Stimulated activated CD8-positive, alpha-beta memory T cell treated with anti-CD3 and anti-CD28 coated beads, Interleukin-4, amount 100 ng/mL, for 24 hours (primary cell): ENCODE results near the gene DPP6.

Experiments
- DNase-seq: peaks from one replicate; pipeline ENCODE4 v3.0.0-alpha.2; 2020; ENCODE audit warnings: low read depth

The DPP6 gene

GRCh38 chr7:154769527-154769926 is 717.3 kb downstream of the DPP6 start:
- DNase-seq, result no peak

GRCh38 chr7:154770361-154770760 is 718.2 kb downstream of the DPP6 start:
- no peak for DNase-seq

GRCh38 chr7:154770962-154771361 is 718.8 kb downstream of the DPP6 start:
- no peak for DNase-seq

GRCh38 chr7:154774303-154774969 is 722.2 kb downstream of the DPP6 start:
- no peak for DNase-seq

DNA sequence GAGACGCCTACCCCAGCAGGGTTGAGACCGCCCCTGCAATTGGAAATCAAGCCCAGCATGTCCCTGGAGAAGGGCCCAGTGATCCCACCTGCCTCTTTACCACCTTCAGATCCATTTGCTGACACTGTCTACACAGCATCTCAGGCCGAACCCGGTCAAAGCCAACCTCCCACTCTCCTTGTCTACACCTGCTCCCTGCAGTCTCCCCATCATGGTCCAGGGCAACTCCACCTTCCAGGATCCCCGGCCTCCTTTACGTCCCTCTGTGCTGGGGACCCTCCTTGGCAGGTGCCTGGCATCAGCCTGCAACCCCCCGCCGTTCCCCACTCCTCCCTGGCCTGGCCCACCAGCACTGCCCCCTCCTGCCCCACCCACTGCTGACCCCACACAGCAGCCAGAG is 723.5 kb downstream of the DPP6 start:
- no peak for DNase-seq

DNA sequence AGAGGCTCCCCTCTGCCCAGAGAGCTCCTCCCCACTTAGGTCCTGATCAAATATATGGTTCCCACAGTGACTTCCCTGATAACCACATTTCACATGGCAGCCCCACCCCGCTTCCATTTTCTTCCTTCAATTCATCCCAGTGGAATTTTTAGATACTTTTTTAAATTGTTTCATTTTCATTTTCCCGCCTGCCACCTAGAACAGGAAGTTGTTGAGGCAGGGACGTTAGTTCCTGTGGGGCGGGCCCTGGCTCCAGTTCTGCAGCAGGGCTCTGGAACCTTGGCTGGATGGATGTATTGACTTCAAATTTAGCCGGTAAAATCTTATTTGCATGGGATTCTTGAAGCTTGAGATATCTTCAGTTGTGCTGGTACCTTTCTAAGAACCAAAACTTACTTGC is 724.2 kb downstream of the DPP6 start:
- DNase-seq, result no peak

- DNase-seq, result no peak
These were observed 724.8 kb downstream of the DPP6 start for GRCh38 chr7:154777023-154777422.

GRCh38 chr7:154777489-154777888 is 725.3 kb downstream of the DPP6 start:
- no peak for DNase-seq

- no peak for DNase-seq
These were observed 725.7 kb downstream of the DPP6 start for GRCh38 chr7:154777908-154778307.

DNA sequence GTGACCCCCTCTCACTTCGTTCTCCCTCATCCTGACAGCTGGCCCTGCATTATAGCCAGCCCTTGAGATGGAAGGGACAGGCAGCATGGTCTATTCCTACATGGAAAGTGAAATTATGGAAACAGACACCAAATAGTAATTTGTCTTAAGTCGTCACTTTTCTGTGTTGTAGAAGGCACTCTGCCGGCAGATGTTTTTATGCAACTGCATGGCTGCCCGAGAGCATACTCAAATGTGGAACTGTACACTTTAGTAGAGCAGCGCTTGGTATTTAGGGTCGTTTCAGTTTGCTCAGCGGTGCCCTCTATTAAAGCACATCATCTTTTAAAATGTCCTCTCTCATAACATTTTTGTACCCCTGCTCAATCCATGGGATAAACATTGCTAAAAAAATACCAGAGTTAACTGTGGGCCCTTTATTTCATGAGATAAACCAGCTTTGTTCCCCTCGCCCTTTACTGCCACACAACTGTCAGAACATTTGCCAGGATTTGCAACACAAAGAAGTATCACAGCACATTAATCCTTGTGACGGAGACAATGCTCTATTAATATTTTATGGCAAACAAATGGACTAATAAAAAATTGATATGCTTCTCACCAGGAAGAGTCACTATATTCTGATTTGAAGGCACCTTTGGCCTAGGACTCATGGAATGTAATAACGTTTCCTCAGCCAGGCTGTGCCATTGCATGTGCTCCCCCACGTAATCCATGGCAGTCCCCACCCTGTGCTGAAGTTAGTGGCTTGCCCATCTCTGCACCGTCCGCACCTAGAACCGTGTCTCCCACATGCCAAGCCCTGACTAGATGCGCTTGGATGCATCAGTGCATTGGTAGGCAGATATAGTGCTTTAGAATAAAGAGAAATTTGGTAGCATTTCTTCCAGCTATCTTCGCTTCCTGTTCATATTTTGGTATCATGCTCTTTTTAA is 729.4 kb downstream of the DPP6 start:
- DNase-seq, result no peak

- no peak for DNase-seq
These were observed 731.2 kb downstream of the DPP6 start for GRCh38 chr7:154783281-154783909.

DNA sequence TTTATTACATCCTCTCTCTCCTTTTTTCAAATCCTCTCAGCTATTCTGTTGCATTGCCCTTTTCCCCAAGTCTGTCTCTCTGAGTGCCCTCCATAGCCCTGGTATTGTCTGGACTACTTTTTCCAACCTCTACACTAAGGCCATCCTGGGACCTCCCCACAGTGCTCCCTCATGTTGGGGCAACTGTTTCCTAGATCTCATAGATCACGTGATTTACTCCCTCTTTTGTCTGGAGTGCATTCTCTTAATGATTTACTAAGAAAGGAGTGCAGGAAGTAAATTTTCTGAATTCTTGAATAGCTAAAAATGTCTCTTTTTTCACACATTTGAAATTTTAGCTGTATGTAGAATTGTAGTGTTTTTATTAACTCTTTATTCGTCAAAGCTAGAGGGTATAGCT is 733.7 kb downstream of the DPP6 start:
- no peak for DNase-seq

DNA sequence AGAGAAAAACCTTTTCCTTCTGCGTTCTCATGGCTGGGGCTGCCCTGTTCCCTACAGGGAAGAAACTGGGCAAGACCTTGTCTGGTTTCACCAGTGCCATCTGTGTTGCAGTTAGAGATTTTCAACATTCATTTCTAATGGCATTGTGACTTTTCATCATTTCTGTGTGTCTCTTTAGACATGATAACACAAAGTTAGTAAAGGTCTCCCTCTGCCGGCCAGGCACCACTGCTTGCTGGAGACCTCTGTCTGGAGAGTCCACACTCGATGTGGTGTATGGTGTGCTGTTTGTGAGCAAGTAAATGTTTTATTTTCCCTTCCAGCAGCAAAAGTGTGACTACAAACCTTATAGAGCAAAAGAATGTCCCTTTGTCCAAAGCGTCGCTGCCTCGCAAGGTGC is 737.2 kb downstream of the DPP6 start:
- DNase-seq, result no peak

- no peak for DNase-seq
These were observed 739.4 kb downstream of the DPP6 start for GRCh38 chr7:154791611-154792010.

DNA sequence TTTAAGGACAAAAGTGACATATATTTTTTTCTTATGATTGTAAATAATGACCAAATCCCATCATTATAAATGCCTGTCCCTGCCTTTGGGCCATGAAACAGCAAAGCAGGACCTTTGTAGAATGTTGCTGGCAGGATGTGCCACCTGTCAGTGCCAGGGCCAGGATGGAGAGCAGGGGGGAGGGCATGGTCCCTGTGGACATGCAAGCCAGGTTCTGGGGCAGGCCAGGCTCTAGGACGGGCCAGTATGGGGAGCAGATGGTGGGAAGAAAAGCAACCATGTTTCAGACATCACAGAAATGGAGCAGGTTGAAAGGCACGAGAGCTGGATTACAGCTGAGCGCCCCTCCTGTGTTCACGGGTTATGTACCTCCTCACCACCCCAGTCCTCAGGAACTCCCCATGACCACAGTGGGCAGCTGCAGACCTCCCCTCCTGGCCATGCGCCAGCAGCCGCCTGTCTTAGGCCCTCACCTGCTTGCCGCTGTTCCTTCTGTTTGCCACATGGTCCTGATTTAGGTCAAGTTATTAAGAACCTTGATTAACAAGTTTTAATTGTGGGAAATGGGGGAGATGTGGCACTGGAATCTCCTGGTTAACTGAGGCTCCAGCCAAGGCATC is 740.3 kb downstream of the DPP6 start:
- no peak for DNase-seq

DNA sequence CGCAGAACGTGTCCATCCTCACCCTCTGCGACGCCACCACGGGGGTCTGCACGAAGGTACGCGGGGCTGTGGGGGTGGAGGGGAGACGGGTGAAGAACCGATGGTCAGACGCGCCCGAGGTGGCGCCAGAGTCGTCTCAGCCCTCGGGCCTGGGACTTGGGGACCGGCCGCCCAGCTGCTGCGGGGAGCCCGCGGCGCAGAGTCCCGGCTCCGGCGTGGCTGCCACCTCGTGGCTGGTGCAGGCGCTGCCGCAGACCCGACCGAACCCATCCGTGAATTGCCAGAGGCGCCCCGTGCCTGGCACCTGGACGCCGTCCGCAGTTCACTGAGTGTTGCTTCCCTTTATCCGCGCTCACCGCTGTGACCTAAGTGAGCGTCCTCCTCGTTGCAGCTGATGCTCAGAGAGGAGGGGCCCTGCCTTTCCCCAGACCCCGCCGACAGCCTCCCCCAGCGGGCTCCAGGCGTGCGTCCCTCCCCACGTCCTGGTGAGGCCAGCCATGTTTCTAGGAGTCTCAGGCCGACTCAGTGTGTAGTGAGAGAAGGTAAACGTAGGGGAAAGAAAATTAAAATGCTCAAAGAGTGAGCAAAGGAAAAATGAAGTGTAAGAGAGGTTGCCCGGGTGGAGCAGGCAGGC is 742.1 kb downstream of the DPP6 start:
- no peak for DNase-seq

GRCh38 chr7:154795014-154795413 is 742.8 kb downstream of the DPP6 start:
- DNase-seq, result no peak

DNA sequence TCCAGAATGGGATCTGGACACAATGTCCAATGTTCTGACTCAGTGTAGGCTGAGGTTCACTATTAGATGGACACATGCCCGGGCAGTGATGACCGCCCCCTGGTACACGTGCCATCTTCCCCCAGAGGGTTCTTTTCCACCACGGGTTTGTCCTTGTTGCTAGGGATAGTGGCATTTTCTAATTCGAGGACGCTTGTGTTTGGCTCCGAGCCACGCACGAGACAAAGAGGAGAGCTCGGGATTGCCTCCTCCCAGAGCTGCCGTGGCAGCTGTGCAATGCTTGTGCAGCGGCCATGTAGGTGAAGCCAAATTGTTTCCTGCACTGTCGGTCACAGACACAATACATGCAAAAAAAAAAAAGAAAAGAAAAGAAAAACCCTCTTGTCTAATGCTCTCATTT is 743.2 kb downstream of the DPP6 start:
- no peak for DNase-seq

GRCh38 chr7:154804449-154804848 is 752.3 kb downstream of the DPP6 start:
- DNase-seq, result no peak

DNA sequence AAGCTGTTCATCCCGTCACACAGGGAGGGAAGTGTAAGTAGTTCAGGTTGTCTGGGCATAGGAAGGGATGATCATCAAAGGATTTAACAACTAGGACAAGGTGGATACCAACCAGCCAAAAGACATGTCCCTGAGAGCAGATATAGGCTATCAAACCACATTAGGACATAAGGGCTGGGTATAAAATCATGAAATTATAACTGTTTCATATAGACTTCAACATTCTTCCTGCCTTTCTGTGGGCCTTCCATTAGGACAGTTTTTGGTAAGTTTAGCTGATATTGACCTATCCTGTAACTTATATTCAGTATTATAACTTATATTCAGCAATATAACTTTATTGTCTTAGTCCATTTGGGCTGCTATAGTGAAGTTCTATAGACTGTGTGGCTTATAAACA is 759.8 kb downstream of the DPP6 start:
- no peak for DNase-seq

GRCh38 chr7:154817224-154817896 is 765.2 kb downstream of the DPP6 start:
- DNase-seq, result no peak

DNA sequence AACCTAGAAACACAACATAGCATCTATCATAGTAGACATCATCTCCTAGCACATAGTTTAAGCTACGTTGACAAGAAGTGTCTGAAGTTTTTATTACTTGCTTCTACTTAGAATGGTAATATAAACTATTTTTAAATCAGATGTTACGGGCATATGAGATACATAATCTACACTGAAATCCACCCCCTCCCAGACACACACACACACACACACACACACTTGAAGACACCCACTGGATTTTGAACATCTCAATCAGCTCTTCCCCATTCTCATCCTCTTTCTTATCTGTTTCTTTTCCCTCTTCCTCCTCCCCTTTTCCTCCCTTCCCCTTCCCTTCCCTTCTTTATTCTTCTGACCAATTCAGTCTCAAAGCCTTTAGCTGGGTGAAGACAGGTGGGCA is 774.8 kb downstream of the DPP6 start:
- DNase-seq, result no peak
